ENCODE results near the gene BTRC.
"Not testable (repeated sequence)": the region's sequence is repeated elsewhere in the genome, so short reads cannot be mapped to it uniquely, and the experiment has no call there.

The BTRC gene

GRCh38 chr10:101311185-101312066 lies 42.5 kb upstream of the BTRC start:
- in situ Hi-C loops (cut with MboI; ENCODE audit: low pct_unique_long_range_greater_than_20kb, low sequenced_read_pairs, unreplicated experiment), result loop anchor here (25.0 kb wide), 1 partner anchor 251 kb away; no protein-coding TSS in a partner anchor
- no peak for TF ChIP-seq CTCF (IDR thresholded peaks at IDR 0.05; ENCODE audit: extremely low read depth, insufficient read depth, missing control alignments)
- no peak for DNase-seq (ENCODE audit: low spot score)

- in situ Hi-C loops (cut with MboI; ENCODE audit: low pct_unique_long_range_greater_than_20kb, low sequenced_read_pairs, unreplicated experiment), result loop anchor here (25.0 kb wide), 1 partner anchor 243 kb away; no protein-coding TSS in a partner anchor
- TF ChIP-seq CTCF (IDR thresholded peaks at IDR 0.05; ENCODE audit: extremely low read depth, insufficient read depth, missing control alignments), result no peak
- no peak for DNase-seq (ENCODE audit: low spot score)
Observed at GRCh38 chr10:101319241-101319915, 34.6 kb upstream of the BTRC start.

- TF ChIP-seq CTCF (IDR thresholded peaks at IDR 0.05; ENCODE audit: extremely low read depth, insufficient read depth, missing control alignments), result no peak
- DNase-seq (ENCODE audit: low spot score), result no peak
- in situ Hi-C loops (cut with MboI; ENCODE audit: low pct_unique_long_range_greater_than_20kb, low sequenced_read_pairs, unreplicated experiment), result loop anchor here (25.0 kb wide), 1 partner anchor 241 kb away; no protein-coding TSS in a partner anchor
Observed at GRCh38 chr10:101321073-101321472, 32.9 kb upstream of the BTRC start.

GRCh38 chr10:101322266-101323108 lies 31.5 kb upstream of the BTRC start:
- no peak for DNase-seq (ENCODE audit: low spot score)
- in situ Hi-C loops (cut with MboI; ENCODE audit: low pct_unique_long_range_greater_than_20kb, low sequenced_read_pairs, unreplicated experiment), result loop anchor here (25.0 kb wide), 1 partner anchor 240 kb away; no protein-coding TSS in a partner anchor
- TF ChIP-seq CTCF (IDR thresholded peaks at IDR 0.05; ENCODE audit: extremely low read depth, insufficient read depth, missing control alignments), result no peak

GRCh38 chr10:101323495-101323894 lies 30.5 kb upstream of the BTRC start:
- DNase-seq (ENCODE audit: low spot score), result no peak
- in situ Hi-C loops (cut with MboI; ENCODE audit: low pct_unique_long_range_greater_than_20kb, low sequenced_read_pairs, unreplicated experiment), result loop anchor here (25.0 kb wide), 1 partner anchor 239 kb away; no protein-coding TSS in a partner anchor
- no peak for TF ChIP-seq CTCF (IDR thresholded peaks at IDR 0.05; ENCODE audit: extremely low read depth, insufficient read depth, missing control alignments)

GRCh38 chr10:101327454-101327853 lies 26.5 kb upstream of the BTRC start:
- DNase-seq (ENCODE audit: low spot score), result not testable (repeated sequence)

More at GRCh38 chr10:101327454-101327853, 26.5 kb upstream of the BTRC start:
- in situ Hi-C loops (cut with MboI; ENCODE audit: low pct_unique_long_range_greater_than_20kb, low sequenced_read_pairs, unreplicated experiment), result not testable (repeated sequence)

All from GM13977 (cell line).